ENCODE measurements around the gene PDK1. TPM values are rescaled to one million over a fixed set of nuclear protein-coding genes. Genes with fewer than 3 reads are reported as not detected.

Gene PDK1
- total RNA-seq, 1 experiment from 2014 or later: 74.7 TPM

DNA sequence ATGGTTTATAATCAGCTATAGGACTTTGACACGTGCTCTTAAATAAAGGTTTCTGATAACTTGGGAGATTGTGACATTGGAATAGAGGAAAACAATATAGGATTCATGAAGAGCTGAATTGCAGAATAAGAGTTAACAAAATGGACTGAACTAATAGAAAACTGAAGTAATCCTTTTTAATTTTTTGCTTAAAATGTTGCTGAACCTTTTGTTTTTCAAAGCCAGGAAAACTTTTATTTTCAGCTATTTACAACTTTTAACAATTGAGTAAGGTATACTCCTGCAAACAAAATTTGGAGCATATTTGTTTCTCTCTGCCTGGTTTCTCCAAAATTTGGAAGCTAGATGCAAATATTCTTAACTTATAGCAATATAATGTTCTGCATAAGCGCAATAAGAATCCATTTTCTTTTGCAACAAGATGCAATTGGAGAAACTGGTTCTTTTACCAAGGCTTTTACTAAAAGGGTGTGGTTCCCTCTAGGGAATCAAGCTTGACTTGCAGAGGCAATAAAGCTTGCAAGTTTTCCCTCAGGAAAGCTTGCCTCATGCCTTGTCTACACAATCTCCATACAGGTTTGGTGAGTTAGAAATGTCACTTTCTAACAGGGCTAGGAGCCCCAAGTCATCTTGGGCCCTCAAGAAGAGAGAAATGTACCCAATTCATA, 10.3 kb upstream of the PDK1 start:
- H3K36me3 Mint-ChIP-seq (ENCODE audit: insufficient read depth in 1 of 3, low read depth in 3 of 3): peaks cover 70 to 80% (median 70%) of the 10 kb centered on the region in 3 experiments

More for the DNA sequence above, 10.3 kb upstream of the PDK1 start:
- H3T11ph ChIP-seq (ENCODE audit: low read length): no peak overlapping the region
- H2AFZ ChIP-seq (ENCODE audit: low read length): no peak overlapping the region
- H4K8ac ChIP-seq (replicated peaks; ENCODE audit: insufficient read length, low read depth, low read length): no peak overlapping the region
- Mint-ChIP-seq H3K27me3 (ENCODE audit: low read depth) (peaks cover 6% of the 10 kb centered on the region), H3K4me3 (no peak overlapping the region), H3K4me1 (peaks cover 20 to 27% of the 10 kb centered on the region in 2 experiments), H3K9me3 (peaks cover 69 to 79% of the 10 kb centered on the region in 2 experiments), H3K27ac (no peak overlapping the region)
- H3K14ac ChIP-seq (ENCODE audit: insufficient read depth, low read length): no peak overlapping the region
- no peaks in the 10 kb centered on the region for H3K79me1 ChIP-seq (ENCODE audit: insufficient read depth, low read depth, low read length, poor library complexity, severe bottlenecking)
- no peaks in the 10 kb centered on the region for H4K20me1 ChIP-seq (ENCODE audit: control insufficient read depth, insufficient read depth, insufficient read length)
- H3K27ac ChIP-seq (ENCODE audit: insufficient read length, low read depth, low read length): no peak overlapping the region
- H2BK5ac ChIP-seq (ENCODE audit: insufficient read length, low read length): no peak overlapping the region
- H3K27me3 ChIP-seq (ENCODE audit: insufficient read depth, low read length): no peaks in the 10 kb centered on the region
- H3K4me2 ChIP-seq (ENCODE audit: insufficient read depth, insufficient read length, low read length): no peak overlapping the region
- no peak overlapping the region for H3K56ac ChIP-seq (ENCODE audit: insufficient read length, low read depth, low read length)
- no peak overlapping the region for H2BK20ac ChIP-seq (ENCODE audit: low read depth, low read length, poor library complexity, severe bottlenecking)
- no peak overlapping the region for H3K4ac ChIP-seq (ENCODE audit: low read depth, low read length)
- H3K4me1 ChIP-seq (ENCODE audit: insufficient read depth, low read length): peaks cover 8% of the 10 kb centered on the region; the same call in 1 of the 2 replicates
- no CpG with 5 or more reads among the region's 2 CpGs for WGBS (ENCODE audit: extremely low coverage, insufficient read length, low lambda C conversion rate)
- TF ChIP-seq, protein P1, sequence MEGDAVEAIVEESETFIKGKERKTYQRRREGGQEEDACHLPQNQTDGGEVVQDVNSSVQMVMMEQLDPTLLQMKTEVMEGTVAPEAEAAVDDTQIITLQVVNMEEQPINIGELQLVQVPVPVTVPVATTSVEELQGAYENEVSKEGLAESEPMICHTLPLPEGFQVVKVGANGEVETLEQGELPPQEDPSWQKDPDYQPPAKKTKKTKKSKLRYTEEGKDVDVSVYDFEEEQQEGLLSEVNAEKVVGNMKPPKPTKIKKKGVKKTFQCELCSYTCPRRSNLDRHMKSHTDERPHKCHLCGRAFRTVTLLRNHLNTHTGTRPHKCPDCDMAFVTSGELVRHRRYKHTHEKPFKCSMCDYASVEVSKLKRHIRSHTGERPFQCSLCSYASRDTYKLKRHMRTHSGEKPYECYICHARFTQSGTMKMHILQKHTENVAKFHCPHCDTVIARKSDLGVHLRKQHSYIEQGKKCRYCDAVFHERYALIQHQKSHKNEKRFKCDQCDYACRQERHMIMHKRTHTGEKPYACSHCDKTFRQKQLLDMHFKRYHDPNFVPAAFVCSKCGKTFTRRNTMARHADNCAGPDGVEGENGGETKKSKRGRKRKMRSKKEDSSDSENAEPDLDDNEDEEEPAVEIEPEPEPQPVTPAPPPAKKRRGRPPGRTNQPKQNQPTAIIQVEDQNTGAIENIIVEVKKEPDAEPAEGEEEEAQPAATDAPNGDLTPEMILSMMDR (conservative IDR thresholded peaks at IDR 0.05): no peak
- H4K5ac ChIP-seq (ENCODE audit: insufficient read length, low read depth, low read length): no peak overlapping the region
- no peak overlapping the region for H4K91ac ChIP-seq (ENCODE audit: insufficient read length, low read depth, low read length)
- H3K9ac ChIP-seq (ENCODE audit: extremely low read depth, insufficient read length, low read length): no peak overlapping the region
- H3K79me2 ChIP-seq (ENCODE audit: insufficient read depth, low read length): no peaks in the 10 kb centered on the region
- H3K9me3 ChIP-seq (ENCODE audit: control insufficient read depth, low read depth, low read length): peaks cover 18% of the 10 kb centered on the region
- H2BK15ac ChIP-seq (ENCODE audit: low read depth, low read length): no peak overlapping the region
- no peaks in the 10 kb centered on the region for H3K23me2 ChIP-seq (ENCODE audit: insufficient read length, low read depth, low read length, poor library complexity, severe bottlenecking)
- H2BK120ac ChIP-seq (ENCODE audit: low read depth, low read length, poor library complexity, severe bottlenecking): no peak overlapping the region
- no peak overlapping the region for H3K18ac ChIP-seq (ENCODE audit: insufficient read length, low read depth, low read length)
- no peak overlapping the region for H2BK12ac ChIP-seq (ENCODE audit: insufficient read length, low read depth, low read length)
- DNase-seq: no peak
- no peak overlapping the region for H3K23ac ChIP-seq (ENCODE audit: insufficient read length, low read depth, low read length)
- no peak overlapping the region for H2AK5ac ChIP-seq (ENCODE audit: insufficient read length, low read length)
